Forelimb muscle (tissue), 1 donor: Measurements from ENCODE around the gene TMBIM6. TPM values are rescaled to one million over a fixed set of nuclear protein-coding genes. Genes with fewer than 3 reads are reported as not detected.
"Not testable (repeated sequence)": the region's sequence is repeated elsewhere in the genome, so short reads cannot be mapped to it uniquely, and the experiment has no call there.

Experiments used
- DNase-seq: peaks from one replicate; pipeline ENCODE4 v3.0.0-alpha.2; 2013; ENCODE audit warnings: low read depth
- polyA plus RNA-seq: library from polyadenylated mRNA; unstranded; fragments of 120-200 nt; gene quantifications from one replicate; pipeline ENCODE4 v1.2.1, GENCODE V29; 2013; ENCODE audit not compliant: insufficient read length

The TMBIM6 gene
- polyA plus RNA-seq, 1 donor, result 241 TPM

GRCh38 chr12:49776858-49777257 lies 35.5 kb downstream of the TMBIM6 start:
- no peak for DNase-seq

DNA sequence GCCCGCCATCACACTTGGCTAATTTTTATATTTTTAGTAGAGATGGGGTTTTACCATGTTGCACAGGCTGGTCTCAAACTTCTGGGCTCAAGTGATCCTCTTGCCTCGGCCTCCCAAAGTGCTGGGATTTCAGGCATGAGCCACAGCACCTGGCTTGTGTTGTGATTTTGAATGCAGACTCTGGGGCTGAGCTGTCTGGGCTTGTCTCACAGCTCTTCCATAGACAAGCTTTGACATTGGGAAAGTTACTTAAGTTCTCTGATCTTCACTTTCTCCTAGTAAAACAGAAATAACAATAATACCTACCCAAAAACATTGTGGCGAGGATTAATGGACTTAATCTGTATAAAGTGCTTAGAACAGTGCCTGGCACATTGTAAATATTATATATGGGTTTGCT lies 36.0 kb downstream of the TMBIM6 start:
- no peak for DNase-seq

DNA sequence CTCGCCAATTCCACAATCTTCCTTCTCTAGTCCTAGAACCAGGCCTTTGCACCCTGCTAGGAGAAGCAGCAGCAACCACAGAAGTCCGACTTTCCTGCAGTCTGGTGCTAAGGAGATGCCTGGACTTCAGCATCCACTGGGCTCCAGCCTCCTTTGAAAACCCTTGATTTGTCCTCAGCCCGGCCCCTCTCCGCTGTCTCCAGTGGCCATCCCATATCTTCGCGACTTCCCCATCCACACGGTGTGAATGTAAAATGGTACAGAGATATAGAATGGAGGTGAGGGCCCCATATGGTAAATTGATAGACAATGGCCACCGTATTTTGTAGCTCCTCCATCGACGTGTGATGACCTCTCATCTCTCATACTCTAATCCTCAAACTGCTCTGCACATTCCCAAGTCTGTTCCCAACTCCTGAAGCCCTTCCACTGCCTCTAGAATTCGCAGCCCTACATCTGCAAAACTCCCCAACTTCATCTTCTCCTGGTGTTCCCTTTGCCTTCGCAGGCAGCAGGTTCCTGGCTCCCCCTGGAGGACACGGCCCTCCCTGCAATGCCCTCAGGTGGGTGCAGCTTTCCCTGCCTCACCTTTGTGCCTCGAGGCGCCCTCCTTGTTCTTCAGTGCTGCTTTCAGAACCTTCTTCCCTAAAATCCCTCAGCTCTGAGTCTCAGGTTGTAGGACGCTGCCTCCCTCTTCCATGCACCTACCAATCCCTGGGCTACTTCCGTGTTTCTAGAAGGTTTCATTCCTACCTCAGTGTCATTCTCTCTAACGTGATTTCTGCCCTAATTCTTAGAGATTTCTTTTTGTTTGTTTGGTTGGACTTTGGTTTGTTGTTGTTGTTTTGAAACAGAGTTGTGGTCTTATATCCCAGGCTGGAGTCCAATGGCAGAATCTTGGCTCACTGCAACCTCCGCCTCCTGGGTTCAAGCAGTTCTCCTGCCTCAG lies 36.7 kb downstream of the TMBIM6 start:
- no peak for DNase-seq

- no peak for DNase-seq
These were observed 38.2 kb downstream of the TMBIM6 start for GRCh38 chr12:49779581-49779980.

- DNase-seq, result not testable (repeated sequence)
These were observed 39.6 kb downstream of the TMBIM6 start for GRCh38 chr12:49780914-49781313.

GRCh38 chr12:49783917-49784676 lies 42.7 kb downstream of the TMBIM6 start:
- peak; percentile 53 for DNase-seq

- no peak for DNase-seq
These were observed 43.5 kb downstream of the TMBIM6 start for GRCh38 chr12:49784756-49785409.

DNA sequence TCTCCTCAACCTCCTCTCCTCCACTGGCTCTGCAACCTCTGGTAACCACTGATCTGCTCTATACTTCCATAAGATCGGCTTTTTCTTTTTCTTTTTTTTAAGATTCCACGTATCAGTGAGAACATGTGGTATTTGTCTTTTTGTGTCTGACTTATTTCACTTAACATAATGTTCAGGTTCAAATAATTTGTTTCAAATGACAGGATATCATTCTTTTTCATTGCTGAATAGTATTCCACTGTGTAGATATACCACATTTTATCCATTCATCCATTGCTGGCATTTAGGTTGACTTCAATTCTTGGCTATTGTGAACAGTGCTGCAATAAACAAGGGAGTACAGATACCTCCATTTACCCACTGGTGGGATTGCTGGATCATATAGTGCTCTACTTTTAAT lies 46.3 kb downstream of the TMBIM6 start:
- no peak for DNase-seq

DNA sequence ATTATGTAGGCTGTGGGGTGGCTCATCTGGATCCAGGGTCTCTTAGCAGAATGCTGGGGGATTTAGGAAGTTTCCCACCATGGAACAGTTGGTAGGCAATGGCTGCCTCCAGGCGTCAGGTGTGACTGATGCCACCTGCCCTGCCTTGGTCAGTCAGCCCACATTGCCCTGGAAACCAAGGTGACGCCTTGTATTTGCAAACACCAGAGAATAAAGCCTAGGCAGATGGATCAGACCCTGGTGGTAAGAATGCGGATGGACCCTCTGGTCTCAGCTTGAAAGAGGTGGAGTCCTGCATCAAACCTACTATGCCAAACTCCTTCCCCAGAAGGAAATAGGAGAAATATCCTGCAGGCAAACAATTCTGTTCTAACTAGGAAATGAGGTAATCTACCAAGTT lies 48.6 kb downstream of the TMBIM6 start:
- DNase-seq, result no peak

DNA sequence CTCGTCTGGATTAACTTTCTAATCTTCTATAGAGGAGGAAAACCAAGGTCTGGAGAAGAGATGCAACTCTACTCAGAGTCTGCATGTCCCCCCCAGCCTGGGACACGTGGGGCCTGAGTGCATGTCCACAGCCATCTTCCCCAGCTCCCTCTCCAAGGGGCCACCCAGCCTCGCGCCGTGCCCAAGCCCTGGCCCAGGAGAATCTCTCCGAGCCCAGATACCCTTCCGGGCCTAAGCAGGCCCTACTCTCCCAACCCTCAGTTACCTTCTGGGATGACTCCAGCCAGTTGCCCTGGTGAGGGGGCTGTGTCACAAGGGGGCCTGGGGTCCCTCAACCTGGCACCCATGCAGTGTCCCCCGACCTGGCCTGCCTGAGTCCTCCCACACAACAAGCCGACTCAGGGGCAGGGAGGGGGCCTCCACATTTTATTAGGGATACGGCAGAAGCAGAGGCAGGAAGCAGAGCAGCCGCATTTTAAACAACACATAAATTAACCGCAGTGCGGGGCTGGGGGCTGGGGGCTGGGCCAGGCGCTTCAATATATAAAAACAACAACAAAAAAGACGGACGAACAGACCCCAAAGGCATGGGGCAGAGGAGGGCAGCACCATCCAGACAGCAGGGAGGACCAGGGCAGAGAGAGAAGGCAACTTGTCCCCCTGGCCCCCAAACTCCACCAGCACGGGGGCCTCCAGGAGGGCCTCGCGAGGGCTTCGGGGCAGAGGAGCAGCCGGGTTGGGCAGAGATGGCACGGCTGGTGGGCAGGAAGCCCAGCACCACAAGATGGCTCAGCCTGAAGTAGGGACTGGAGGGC lies 49.6 kb downstream of the TMBIM6 start:
- DNase-seq, result no peak

GRCh38 chr12:49791700-49792099 lies 50.3 kb downstream of the TMBIM6 start:
- DNase-seq, result no peak

DNA sequence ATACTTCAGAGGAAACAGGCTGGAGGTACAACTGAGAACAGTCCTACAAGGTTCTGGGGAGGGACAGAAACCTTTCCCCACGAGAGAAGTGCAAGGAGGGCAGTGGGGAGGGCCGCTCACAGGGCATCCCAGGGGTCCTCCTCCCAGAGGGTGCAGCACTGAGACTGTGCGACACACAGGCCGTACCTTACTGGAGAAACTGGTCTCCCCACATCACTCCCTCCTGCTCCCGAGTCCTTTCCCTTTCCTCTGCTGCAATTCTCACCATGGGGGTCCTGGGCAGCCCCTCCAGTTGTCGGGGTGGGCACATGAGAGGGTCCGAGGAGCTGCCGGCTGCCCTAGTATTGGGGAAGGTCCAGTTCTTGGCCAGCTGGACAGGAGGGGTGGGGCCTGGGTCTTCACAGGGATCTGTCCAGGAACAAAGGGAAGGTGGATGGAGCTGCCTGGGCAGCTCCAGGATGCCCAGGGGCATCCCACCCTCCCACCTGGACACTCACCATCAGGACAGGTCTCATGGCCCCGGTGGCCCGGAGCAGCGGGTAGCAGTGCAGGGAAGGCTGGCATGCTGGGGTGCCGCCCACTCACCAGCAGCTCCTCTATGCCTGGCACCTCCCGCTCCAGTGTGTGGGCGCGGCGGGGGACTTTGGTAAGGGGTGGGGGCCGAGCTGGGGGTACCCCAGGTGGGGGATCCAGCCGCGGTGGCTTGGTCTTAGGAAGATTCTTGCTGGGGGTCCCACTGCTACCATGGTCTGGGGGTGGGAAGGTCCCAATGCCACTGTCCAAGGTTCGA lies 51.0 kb downstream of the TMBIM6 start:
- no peak for DNase-seq

DNA sequence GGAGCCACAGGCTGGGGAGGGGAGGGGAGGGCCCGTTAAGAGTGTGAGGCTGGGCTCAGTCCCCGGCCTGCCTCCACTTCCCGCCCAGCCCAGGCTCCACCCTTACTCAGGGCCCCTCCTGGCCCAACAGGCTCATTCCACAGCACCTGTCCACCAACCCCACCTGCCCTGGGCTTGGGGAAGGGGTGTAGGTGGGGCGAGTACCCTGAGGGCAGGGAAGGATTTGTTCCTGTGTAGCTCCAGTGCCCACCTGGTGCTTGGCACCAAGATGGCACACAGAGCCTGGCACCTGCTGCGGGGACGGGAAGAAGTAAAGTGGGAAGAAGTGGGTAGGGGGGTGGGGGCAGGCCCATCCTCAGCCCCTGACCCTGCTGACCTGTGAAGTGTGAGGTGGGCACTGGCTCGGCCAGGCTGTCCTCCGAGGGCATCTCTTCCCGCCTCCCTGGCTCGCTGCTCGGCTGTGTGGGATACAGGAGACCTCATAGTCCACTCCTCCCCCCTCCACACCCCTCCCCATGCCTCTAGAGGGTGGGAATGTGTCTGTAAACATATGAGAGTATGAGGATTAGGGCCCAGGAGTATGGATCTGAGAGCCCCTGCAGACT lies 51.7 kb downstream of the TMBIM6 start:
- no peak for DNase-seq

DNA sequence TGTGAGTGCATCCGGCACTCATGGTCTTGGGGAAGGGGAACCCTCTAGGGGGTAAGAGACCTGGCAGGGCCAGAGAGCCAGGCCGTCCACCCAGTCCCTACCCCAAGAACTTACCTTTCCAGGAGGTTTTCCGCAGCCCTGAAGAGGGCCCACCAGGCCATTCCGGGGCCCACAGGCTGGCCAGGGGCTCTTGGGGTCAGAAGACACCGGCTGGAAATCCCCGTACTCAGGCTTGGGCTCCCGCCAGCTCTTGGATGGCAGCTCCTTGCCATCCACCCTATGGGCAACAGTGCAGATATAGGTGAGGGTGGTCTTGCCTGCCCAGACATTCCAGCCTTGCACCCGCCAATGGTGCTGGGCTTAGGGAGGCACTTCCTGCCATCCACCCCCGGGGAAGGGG lies 52.3 kb downstream of the TMBIM6 start:
- no peak for DNase-seq

DNA sequence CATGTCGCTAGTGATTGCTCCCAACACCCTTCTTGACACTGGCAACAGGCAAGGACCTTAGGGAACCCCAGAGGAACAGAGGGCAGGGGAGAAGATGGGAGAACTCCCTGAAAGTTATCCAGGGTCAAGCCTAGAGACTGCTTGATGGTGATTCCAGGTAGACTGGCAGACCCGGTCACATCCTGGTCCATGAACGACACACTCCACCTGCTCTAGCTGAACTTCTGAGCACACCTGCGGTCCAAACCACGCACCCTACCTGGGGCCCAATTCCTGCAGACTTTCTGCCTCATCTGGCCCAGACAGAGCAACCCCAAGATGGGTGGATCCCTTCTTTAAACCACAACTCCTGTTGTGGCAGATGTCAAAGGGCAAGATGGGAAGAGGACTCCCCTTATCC lies 52.7 kb downstream of the TMBIM6 start:
- DNase-seq, result no peak

DNA sequence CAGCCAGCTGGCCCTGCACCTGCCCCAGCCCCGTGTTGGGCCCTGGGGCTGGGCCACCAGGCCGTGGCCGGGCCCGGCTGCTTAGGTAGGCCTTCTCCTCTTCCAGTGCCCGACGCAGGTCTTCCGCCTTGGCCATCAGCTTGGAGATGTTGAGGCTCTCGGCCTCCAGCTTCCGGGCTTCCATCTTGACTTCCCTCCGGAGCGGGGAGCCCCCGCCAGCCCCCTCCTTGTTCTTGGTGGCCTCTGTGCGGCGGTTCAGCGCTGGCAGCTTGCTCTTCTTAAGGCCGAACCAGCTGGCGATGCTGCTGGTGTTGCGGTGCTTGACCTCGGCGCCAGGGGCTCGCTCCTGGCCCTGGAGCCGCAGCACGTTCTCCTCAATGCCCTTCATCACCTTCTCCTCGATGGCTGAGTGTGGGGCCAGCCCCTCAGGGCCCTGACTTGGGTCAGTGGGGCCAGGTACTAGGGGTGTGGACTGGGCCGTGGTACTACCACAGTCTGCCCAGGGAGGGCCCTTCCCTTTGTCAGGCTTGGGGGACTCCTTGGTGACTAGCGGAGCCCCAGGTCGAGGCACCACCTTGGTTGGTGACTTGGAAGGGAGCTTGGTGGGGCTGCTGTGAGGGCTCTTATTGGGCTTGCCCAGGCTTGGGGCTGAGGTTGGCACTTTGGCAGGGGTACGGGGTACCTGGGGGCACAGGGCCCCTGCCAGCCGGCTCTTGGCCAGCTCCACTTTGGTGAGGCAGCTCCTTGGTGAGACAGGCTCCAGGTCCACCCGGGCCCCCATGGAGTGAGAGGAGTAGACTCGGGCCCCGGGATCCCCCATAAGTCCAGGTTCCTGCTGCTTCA lies 53.7 kb downstream of the TMBIM6 start:
- DNase-seq, result no peak

GRCh38 chr12:49795654-49796105 lies 54.3 kb downstream of the TMBIM6 start:
- DNase-seq, result no peak

GRCh38 chr12:49796155-49796554 lies 54.8 kb downstream of the TMBIM6 start:
- DNase-seq, result no peak
